B cell (primary cell): ENCODE results near the gene ARHGEF39.

Experiments
- CTCF ChIP-seq: fragments of 200-600 bp; IDR thresholded peaks from one replicate; pipeline ENCODE4 v1.8.0; 2022; ENCODE audit warnings: antibody characterized with exemption, mild to moderate bottlenecking
- EZH2 ChIP-seq: IDR thresholded peaks from 2 replicates; pipeline ENCODE4 v1.6.1; 2012; ENCODE audit warnings: borderline replicate concordance, low read depth, mild to moderate bottlenecking, moderate library complexity, low read length; ENCODE audit not compliant: insufficient read depth, poor library complexity, severe bottlenecking

- TF ChIP-seq CTCF (no peak), EZH2 (no peak)
Measured at GRCh38 chr9:35714123-35714522, 49.1 kb upstream of the ARHGEF39 start.
